ENCODE results near the gene NCBP3.
"Not testable (repeated sequence)": the region's sequence is repeated elsewhere in the genome, so short reads cannot be mapped to it uniquely, and the experiment has no call there.

Gene NCBP3

DNA sequence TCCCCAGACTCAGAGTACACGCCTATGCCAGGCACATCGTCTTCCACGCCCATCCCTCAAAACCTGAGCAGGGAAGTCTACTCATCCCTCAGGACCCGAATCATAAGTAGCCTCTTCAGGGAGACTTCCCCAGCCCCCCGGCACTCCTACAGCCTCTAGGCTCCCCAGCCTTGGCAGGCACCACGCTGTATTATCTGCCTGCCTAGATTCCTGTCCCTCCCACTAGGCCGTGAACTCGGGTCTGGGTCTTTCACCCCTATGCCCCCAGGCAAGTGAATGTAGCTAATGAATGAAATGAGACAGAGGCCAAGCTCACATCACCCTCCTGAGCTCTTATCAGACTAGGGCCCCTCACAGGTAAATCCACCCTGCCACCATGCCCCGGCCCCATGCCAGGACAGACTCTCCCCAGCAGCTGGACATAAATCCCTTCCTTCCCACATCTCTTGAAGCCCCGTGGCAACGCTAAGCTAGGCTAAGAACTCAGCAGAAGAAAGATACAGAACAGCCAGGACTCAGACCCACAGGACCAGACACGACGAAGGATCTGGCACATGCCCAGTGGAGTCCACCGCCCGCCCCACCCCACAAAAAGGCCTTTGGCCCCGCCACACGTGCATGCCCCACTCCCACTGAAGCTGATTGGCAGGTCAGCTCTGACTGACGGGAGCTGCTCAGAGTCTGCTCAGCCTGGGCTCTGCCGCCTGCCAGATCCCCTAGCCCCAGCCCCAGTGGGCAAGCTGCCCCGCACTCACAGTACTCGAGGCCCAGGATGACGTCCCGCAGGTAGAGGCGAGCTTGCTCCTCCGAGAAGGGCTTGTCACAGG lies 33.8 kb upstream of the NCBP3 start:
- DNase-seq, result no peak

DNA sequence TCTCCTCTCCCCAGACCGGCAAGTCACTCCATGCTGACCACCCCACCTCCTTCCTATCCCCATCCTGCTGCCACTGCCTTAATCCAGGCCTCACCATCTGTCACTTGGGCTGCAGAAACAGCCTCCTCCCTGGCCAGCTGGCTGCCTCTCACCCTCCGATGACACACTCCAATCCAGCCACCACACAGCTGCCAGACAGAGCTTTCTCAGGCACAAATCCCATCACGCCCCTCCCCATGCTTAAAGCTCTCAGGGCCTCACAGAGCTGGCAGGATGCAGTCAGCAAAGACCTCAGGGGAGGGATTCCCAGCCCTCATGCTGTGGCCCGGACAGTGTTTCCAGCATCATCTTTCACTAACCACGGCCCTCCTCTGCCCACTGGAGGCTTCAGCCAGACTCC lies 33.1 kb upstream of the NCBP3 start:
- peak; percentile 87 to 90 for DNase-seq

DNA sequence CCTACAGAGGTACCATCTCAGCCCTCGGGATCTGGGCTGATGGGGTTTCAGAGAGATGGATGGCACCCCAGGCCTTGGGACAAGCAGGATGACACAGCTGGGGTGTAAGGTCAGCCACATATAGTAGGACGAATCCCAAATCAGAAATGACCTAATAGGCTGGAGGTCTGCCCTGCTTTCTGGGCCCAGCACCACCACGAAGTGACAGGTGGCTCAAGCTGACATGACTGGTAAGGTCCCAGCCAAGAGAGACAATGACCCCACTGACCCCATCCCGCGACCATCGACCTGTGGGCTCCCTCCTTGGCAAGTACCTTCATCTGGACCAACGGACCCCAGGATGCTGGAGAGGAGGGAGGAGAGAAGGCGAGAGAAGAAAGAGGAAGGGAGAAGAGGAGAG lies 31.2 kb upstream of the NCBP3 start:
- no peak for DNase-seq

DNA sequence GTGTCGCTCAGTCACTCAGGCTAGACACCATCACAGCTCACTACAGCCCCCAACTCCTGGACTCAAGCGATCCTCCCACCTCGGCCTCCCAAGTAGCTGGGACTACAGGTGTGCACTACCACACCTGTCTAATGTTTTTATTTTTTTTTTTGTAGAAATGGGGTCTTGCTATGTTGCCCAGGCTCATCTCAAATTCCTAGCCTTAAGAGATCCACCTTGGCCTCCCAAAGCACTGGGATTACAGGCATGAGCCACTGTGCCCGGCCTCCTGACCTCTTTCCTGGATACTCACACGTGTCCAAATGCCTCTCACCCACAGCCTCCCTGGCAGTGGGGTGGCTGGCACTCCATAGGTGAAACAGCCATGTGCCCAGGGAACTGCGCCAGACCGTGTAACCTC lies 29.3 kb upstream of the NCBP3 start:
- no peak for DNase-seq

DNA sequence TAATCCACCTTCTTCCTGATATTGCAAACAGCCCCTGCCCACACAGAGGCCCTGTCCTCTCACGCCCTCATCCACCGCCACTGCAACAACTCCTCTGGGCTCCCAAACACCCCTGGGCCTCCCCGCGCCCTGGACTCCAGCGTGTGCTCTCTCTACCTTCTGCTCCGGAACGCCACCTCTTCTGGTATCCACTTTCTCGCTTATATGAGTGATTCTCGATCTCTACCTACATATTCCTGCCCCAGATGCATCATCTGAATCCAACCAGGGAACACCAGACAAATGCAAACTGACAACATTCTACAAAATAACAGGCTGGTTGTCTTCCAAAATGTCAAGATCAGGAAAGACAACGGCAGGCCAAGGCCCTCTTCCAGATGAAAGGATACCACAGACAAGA lies 27.8 kb upstream of the NCBP3 start:
- DNase-seq, result no peak

DNA sequence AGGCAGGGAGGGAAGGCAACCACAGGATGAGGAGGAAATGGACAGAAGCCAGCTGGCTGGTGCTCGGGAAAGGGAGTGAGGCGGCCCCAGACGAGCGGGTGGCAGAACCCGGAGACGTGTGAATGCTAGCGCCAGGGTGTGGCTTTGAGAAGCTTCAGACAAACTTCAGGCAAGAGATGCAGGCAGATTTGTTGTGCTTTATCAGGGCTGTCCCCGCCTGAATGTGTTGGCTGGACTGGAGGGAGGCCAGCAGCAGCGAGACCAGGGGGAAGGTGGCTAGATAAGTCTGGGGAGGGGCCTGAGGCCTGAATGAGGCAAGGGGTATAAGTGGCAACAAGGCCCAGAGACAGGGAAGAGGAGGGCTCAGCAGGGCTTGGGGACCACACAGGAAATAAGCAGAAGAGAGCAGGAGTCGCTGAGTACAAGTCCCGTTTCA lies 24.8 kb upstream of the NCBP3 start:
- DNase-seq, result no peak

DNA sequence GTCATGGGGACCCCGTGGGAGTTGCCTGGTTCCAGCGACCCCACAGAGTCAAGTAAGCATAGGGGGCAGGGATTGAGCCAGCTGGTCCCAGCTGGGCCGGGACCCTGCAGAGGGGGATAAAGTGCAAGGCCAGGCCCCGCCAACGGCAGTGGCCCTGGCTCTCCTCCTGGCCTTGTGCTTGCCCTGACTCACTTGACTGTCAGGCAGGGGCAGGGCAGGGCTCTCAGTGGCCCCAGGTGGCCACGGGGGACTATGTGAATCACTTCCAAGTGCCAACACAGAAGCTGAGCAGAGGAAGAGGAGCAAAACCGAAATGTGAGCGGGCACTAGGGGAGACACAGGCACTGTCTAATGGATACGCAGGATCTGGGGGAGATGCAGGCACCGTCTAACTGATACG lies 21.6 kb upstream of the NCBP3 start:
- no peak for DNase-seq

DNA sequence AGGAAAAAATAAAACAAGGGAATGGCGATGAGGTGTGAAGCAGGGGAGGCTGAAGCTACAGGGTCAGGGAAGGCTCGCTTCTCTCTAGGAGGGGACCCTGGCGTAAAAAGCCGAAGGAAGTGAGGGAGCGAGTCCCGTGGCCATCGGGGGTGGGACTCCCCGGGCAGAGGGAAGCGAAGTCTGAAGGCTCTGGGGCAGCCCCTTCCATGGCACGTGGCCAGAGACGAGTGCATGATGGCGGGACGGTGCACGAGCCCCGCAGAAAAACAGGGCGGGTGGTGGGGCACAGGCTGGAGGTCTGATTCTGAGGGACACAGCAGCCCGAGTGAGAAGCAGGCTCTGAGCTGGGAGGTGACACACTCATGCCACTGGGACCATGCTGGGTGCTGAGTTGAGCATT lies 21.1 kb upstream of the NCBP3 start:
- DNase-seq, result no peak

DNA sequence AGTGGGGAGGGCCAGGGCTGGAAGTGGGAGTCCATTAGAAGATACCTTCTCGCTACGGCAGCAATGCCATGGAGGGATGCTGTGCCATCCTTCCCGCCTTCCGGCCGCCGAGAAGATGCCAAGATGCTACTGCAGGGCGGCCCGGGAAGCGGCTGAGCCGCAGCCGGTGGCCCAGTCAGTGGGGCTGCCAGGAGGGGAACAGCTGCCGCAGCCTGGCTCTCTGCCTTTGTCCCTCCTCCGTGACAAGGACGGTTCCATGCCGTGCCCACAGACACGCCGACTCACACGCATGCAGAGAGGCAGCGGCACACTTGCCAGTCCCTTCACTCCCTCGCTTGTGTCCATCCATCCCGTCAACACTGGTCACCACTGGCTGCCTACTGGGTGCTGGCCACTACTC lies 20.2 kb upstream of the NCBP3 start:
- DNase-seq, result no peak

DNA sequence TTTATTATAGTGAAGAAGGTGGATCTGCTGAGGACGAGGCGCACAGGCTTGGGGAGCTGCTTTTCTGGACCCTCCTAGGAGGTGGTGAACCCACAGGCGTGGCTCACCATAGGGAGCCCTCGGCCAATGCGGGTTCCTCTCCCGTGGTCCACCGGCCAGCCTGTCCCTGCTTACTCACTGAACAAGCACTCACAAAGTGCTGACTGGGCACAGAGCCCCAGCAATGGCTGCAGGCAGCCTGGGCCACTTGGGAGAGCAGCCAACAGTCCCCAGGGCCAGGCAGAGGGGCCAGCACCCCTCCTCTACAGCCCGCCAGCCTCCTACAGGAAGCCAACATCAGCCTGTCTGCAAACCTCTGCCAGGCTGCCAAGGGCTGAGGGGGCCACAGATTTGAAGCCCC lies 19.1 kb upstream of the NCBP3 start:
- DNase-seq, result no peak

DNA sequence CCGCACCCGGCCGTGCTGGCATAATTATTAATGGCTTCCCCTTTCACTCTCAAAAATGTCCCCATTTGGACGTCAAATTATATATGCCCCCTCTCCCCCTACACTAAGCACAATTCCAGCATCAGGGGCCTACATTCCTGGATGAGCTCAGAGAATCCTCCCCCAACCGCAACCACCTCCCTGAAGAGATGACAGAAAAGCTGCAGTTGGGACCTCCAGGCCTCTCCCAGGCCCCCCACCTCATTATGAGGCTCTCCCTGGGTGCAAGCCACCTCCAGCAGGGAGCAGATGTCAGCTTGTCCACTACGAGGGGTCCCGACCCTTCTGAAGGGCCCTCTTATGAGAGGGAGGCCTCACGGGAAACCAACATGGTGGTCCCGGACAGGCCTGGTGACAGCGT lies 18.5 kb upstream of the NCBP3 start:
- DNase-seq, result no peak

DNA sequence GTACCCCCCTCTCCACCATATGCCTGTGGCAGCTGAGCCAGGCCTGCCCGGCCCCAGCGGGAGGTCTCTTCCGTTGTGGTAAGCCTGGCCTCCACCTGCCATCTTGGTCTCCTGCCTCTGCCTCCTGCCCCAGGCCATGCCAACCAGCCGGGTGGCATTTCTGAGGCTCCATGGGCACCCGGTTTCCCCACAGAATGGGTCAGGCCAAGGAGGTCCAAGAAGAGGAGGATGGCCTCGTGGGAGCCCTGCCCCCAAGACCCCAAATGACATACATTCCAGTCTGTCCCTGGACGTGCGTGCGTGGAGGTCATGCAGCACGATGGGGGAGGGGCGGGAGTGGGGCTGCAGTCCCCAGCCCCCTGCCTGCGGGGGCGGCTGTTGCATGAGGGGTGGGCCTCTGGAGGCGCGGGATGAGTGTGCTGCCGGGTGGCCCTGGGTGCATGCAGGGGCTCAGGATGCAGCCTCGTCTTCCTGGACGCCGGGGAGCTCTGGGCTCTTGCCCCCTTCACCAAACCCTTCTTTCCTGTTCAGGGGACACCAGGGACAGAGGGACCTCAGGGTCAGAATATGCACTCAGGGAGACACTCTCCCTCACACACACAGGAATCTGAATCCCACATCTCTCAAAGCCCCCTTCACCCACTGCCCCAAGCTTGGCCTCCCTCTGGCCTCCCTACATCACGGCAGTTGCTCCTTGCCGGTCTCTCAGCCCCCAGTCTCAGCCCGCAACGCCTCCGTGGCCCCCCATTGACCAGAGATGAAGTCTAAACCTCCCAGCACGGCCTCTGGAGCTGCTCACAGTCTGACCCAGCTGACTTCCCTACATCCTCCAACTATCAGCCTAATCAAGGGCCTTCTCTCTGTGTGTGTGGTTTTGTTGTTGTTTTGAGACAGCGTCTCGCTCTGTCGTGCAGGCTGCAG lies 16.0 kb upstream of the NCBP3 start:
- no peak for DNase-seq

DNA sequence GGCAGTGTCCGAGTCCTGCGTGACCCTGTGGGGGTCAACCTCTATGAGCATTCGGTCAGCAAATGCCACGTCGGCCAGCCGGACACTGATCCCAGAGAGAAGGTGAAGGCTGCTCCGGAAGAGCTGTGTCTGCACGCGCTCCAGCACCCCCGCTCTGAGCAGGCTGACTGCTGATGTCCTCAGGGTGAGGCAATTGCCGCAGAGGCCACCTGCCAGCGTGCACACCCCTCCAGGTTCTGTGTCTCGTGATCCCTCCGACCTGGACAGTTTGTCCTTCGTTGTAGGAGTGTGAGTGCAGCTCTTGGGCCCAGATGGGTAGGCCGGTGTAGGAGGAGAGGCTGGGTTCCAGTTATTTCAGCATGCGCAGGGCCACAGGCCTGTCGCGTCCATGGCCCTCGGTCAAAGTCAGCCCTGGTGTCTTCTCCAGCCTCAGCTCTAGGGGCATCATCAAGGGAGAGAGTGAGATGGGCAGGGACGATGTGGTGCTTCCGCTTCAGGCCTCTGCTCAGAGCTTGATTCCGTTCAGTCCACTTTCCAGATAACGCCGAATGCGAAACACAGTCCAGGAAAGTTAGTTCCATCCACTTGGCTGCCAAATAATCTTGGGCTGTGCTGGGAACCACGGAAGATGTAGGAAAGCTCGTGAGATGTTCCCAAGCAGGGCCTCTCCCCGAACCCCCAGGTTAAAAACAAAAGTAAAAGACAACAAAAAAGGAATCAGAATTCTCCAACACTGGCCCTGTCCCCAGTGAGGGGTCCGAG lies 15.1 kb upstream of the NCBP3 start:
- DNase-seq, result no peak

DNA sequence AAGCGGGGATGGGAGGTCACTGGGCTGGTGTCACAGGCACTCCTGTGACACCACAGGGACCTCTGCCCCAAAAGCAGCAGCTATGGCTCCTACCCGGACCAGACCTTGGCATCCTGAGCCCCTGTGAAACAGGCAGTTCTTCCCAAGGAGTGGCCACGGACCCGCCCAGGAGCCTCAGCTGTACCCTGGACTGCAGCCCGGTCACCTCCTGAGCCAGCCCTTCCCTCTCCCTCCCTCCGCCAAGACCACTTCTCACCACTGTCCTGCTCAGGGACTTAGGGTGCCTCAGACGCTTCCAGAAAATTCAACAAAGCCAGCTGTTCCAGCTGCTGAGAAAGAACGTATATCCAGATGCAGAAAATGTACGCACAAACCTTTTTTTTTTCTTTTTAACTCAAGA lies 13.9 kb upstream of the NCBP3 start:
- no peak for DNase-seq

DNA sequence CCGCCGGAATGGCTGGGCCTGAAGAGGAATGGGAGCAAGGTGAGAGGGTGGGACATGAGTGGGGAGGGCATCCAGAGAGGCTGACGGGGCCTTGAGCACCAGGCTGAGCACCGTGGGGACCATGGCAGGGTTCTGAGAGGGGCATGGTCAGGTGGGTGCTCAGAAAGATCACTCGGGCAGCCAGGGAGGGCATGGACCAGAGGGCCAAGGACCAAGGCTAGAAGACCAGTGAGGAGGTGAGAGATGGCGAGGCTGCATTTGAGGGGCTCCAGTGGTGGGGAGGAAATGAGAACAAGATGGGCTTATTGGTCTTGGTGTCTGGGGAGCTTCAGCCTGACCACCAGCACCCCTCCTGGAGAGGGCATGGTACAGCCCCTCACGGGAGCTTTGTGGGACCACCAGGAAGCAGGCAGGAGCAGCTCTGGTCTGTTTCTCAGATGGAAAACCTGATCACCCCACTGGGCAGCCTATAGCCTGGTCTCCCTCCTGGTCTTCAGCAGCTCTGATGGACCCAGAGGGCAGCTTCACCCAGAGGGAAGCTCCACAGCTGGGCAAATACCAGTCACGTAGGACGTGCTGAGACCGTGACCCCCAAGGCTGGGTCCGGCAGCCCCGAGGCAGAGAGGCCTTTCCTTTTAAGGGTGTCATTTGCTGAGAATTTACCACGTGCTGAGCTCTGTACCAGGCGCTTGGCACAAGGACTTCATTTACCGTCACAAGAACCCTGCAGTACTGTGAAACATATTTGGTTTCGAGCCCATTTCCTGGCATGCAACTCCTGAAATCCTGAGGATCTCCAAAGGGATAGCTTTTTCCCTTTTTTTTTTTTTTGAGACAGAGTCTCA lies 11.4 kb upstream of the NCBP3 start:
- no peak for DNase-seq

DNA sequence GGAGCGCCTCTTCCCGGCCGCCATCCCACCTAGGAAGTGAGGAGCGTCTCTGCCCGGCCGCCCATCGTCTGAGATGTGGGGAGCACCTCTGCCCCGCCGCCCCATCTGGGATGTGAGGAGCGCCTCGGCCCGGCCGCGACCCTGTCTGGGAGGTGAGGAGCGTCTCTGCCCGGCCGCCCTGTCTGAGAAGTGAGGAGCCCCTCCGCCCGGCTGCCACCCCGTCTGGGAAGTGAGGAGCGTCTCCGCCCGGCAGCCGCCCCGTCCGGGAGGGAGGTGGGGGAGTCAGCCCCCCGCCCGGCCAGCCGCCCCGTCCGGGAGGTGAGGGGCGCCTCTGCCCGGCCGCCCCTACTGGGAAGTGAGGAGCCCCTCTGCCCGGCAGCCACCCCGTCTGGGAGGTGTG lies 8.2 kb upstream of the NCBP3 start:
- not testable (repeated sequence) for DNase-seq

DNA sequence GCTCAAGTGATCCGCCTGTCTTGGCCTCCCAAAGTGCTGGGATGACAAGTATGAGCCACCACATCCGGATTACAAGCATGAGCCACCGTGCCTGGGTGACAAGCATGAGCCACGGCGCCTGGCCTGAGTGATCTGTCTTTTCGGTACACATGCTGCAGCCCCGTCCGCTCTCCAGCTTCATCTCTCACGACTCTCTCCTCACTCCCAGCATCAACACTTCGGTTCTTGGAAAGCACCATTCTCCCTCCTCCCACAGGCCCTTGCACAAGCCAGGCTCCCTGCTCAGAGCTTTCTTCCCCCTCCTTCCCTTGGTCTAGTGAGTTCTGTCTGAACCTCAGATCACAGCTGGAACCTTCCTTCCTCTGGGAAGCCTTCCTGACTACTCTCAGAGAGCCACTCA lies 6.5 kb upstream of the NCBP3 start:
- no peak for DNase-seq

DNA sequence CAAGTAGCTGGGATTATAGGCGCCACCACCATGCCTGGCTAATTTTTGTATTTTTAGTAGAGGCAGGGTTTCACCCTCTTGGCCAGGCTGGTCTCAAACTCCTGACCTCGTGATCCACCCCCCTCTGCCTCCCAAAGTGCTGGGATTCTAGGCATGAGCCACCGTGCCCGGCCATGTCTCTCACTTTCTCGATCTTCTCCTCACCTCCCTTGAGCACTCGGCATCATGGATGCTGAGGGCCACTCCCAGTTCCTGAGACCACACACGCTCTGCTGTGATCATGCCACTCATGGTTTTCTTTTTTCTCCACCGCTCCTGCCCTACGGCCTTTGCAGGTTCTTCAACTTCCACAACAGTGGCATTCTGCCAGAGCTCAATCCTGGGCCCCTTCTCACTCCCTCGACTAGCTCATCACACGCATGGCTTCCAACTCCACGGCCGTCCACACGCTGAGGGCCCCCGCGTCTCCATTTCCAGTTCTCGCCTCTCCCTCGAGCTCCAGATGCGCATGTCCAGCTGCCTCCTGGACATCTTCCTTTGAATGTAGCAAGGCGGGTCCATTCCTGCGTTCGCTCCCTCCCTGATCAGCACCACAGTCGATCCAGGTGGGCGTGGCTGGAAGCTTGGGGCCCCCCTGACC lies 5.5 kb upstream of the NCBP3 start:
- DNase-seq, result no peak

DNA sequence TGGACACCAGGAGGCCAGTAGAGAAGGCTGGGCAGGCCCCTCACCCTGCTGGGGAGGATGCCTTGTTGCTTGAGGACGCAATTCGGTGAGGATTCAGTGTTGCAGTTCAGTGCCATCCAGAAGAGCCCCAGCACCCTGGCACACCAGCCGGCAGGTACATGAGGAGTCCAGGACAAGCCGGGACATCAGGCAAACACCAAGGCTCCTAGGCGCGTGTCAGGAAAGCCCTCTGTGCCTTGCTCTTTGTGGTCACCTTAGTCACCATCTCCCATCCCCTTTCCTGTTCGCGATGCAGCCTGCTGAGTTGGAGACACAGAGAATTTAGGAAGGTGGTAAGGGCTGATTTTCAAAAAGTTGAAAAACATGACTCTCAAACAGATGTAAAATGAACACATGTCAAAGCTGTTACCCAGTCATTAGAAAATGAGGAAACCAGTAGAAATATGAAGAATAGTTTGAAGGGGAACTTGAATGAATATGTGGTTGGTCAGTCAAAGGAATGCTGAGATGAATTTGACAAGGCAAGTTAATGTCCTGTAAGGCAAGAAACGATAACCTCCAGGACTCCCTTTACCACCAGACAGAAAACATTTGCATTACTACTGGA lies 2.3 kb upstream of the NCBP3 start:
- no peak for DNase-seq

DNA sequence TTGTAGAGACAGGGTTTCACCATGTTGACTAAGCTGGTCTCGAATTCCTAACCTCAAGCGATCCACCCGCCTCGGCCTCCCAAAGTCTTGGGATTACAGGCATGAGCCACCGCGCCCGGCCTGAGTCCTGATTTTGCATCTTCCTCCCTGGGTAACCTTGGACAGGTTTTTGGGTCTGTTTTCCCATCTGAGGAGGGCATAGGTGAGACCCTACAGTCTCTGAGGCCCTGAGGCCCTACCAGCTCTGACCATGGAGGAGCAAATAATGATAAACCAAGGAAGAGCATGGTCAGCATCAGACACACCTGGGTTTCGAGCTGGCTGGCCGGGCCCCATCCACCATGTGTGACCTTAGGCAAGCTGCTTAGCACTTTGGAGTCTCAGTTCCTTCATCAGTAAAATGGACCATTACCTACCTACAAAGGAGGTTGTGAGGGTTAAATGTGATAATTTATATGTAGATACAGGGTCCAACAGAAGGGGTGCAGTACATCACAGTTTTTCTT lies 1.2 kb upstream of the NCBP3 start:
- DNase-seq, result no peak

All from SHP77 (cell line).